ENCODE results near the gene PRRT1. TPM values are rescaled to one million over a fixed set of nuclear protein-coding genes. Genes with fewer than 3 reads are reported as not detected.

The PRRT1 gene
- total and polyA plus RNA-seq, 3 donors from 2014 or later: 4.2 to 6.2 (median 6.1) TPM

DNA sequence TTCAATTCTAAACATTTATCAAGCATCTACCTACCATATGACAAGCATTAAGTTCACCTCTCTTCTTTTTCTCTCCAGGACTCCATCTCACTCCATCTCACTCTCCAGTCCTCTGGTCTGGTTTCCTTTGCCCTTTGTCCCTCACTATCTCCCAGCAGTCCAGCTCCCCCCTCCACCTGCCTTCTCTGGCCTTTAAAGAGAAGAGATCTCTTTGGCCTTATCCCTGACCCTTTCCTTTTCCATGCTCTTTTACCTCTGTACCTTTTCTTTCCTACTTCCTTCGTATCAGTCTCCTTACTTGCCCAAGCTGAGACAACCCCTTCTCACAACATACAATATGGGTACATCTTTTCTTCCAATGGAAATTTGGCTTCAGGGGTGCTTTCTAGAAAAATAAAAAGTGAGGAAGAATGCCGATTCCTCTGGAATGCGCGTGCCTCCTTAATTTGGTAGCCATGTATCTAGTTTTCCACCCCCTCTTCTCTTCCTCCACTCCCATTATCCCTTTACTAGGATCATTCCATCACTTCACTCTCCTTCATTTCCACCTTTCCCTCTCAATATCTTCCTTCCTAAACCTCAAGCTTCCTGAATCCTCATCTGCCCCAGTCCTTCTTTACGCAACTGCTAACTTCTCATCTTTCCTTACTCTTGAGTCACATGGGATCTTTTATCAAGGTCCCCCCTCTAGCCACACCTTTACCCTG, 24.9 kb upstream of the PRRT1 start:
- peaks cover 35% of the 10 kb centered on the region for H3K4me1 ChIP-seq
- peak overlapping the region; percentile 94 to 99 for H3K27ac ChIP-seq
- H3K36me3 ChIP-seq (ENCODE audit: low read depth, missing control alignments): no peaks in the 10 kb centered on the region
- DNase-seq: no peak
- TF ChIP-seq, protein P1, sequence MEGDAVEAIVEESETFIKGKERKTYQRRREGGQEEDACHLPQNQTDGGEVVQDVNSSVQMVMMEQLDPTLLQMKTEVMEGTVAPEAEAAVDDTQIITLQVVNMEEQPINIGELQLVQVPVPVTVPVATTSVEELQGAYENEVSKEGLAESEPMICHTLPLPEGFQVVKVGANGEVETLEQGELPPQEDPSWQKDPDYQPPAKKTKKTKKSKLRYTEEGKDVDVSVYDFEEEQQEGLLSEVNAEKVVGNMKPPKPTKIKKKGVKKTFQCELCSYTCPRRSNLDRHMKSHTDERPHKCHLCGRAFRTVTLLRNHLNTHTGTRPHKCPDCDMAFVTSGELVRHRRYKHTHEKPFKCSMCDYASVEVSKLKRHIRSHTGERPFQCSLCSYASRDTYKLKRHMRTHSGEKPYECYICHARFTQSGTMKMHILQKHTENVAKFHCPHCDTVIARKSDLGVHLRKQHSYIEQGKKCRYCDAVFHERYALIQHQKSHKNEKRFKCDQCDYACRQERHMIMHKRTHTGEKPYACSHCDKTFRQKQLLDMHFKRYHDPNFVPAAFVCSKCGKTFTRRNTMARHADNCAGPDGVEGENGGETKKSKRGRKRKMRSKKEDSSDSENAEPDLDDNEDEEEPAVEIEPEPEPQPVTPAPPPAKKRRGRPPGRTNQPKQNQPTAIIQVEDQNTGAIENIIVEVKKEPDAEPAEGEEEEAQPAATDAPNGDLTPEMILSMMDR (IDR thresholded peaks at IDR 0.05): no peak
- TF ChIP-seq POLR2A (IDR thresholded peaks at IDR 0.05): no peak
- no peaks in the 10 kb centered on the region for H3K9me3 ChIP-seq
- intact Hi-C loops (cut with DNase I; ENCODE audit: low total_unique reads): no loop called here
- no peaks in the 10 kb centered on the region for H3K27me3 ChIP-seq
- 5 to 12% methylated on average over 5 of the region's 5 CpGs for WGBS, 2 donors
- peak overlapping the region; percentile 87 to 92 for H3K4me3 ChIP-seq

DNA sequence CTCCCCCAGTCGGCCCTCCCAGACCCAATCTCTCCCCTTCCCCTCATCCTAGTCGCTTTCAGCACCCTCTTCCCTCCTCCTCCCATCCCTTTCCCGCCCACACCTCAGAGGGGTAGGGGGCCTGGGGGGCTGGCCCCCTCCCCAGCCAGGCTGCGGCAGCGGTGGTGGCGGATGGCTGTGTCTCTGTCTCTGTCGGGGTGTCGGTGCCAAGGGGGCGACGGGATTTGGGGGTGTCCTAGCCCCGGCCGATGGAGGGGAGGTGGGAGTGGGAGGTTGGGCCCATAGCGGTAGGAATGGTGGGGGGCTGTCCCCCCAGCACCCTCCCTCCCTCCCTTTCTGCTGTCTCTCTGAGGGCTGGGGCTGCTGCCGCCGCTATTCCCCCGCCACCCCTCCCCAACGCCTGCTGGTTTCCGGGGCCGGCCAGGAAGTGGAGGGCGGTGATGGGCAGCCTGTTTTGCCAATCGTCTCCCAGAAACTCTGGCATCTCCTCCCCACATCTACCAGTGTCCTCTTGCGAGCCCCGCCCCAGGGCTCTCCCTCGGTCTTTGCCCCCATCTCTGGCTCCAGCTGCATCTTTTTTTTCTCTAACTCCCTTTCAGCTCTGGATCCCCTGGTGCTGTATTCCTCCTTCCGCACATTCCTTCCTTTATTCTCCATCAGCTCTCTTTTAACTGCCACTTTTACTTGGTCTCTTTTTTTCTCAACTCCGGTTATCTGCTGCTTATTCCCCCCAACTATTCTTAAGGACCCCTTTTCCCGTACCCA, 24.2 kb upstream of the PRRT1 start, which contains the start of gene AGPAT1:
TSS of gene AGPAT1 (minus strand) at position 374 of the 765 bp plus-strand sequence. CDS start 4,588 bp downstream, outside the sequence.
- intact Hi-C loops (cut with DNase I; ENCODE audit: low total_unique reads): no loop called here
- TF ChIP-seq, protein P1 (IDR thresholded peaks at IDR 0.05): no peak
- TF ChIP-seq POLR2A (IDR thresholded peaks at IDR 0.05): peak; percentile 56
- no peaks in the 10 kb centered on the region for H3K9me3 ChIP-seq
- peak within 1 kb of the TSS; percentile 87 to 92 for H3K4me3 ChIP-seq
- H3K27ac ChIP-seq: peak within 1 kb of the TSS; percentile 94 to 99
- peaks cover 35% of the 10 kb centered on the region for H3K4me1 ChIP-seq
- DNase-seq: peak; percentile 98
- whole genome bisulfite sequencing, 2 donors: 1% methylated on average over 26 to 27 of the region's 27 CpGs
- H3K36me3 ChIP-seq (ENCODE audit: low read depth, missing control alignments): no peaks in the 10 kb centered on the region
- no peaks in the 10 kb centered on the region for H3K27me3 ChIP-seq

DNA sequence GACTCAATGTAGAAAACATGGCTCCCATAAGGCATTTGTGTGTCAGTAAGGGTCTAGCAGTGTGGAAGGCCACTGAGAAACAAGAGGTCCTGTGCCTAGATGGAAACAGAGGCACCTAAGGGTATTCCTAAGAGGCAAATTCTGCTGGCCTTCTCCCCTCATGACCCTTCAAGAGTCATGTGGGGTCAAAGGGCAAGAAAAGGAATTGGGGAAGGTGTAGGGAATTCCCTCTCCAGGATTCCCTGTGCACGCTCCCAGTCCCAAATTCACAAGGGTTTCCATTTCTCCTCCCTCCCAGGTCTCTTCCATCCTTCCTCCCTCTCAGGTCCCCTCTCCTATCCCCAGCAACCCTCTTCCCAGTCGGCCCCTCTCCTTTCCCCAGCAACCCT, 23.6 kb upstream of the PRRT1 start:
- Histone ChIP-seq H3K27me3 (no peaks in the 10 kb centered on the region), H3K36me3 (ENCODE audit: low read depth, missing control alignments) (no peaks in the 10 kb centered on the region), H3K9me3 (no peaks in the 10 kb centered on the region), H3K4me1 (peaks cover 35% of the 10 kb centered on the region), H3K27ac (peak overlapping the region; percentile 94 to 99), H3K4me3 (peak overlapping the region; percentile 87 to 92)
- TF ChIP-seq, protein P1 (IDR thresholded peaks at IDR 0.05): no peak
- TF ChIP-seq POLR2A (IDR thresholded peaks at IDR 0.05): no peak
- DNase-seq: no peak
- 0 to 8% methylated on average over 2 of the region's 2 CpGs for WGBS, 2 donors
- intact Hi-C loops (cut with DNase I; ENCODE audit: low total_unique reads): no loop called here

DNA sequence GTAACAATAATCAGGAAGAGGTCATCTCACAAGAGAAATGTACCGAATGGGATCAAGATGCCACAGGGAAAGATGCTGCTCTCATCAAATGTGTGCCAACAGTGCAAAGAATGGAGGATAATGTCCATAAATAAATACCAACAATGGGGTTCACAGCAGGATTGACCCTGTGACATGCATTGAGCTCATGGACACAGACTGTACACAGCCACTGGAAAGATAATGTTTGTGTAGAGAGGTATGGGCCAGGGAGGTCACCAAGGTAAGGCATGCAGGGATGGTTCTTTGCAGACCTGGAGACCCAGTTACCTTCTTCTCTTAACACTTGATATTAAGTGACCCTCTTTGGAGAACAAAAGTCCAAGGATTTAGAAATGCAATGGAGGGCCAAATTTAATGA, 22.7 kb upstream of the PRRT1 start:
- WGBS, 2 donors: 80 to 88% methylated on average over 1 of the region's 1 CpG
- H3K36me3 ChIP-seq (ENCODE audit: low read depth, missing control alignments): no peaks in the 10 kb centered on the region
- H3K27ac ChIP-seq: no peak overlapping the region
- H3K4me3 ChIP-seq: no peak overlapping the region
- DNase-seq: no peak
- TF ChIP-seq, protein P1 (IDR thresholded peaks at IDR 0.05): no peak
- no peak for TF ChIP-seq POLR2A (IDR thresholded peaks at IDR 0.05)
- no peaks in the 10 kb centered on the region for H3K27me3 ChIP-seq
- H3K4me1 ChIP-seq: peaks cover 33% of the 10 kb centered on the region
- H3K9me3 ChIP-seq: no peaks in the 10 kb centered on the region
- intact Hi-C loops (cut with DNase I; ENCODE audit: low total_unique reads): no loop called here
